SW 1271 (cell line): ENCODE data around the gene GLB1L.
A peak's percentile ranks its signal among the peaks of the same experiment; 100 is the strongest.

Experiments used
- DNase-seq, 2 experiments: peaks; one replicate each; lab custom pipeline; 2025; lab: John Stamatoyannopoulos, UW

Gene GLB1L

GRCh38 chr2:219223831-219224610 is 21.2 kb downstream of the GLB1L start:
- DNase-seq, result no peak

- no peak for DNase-seq
These were observed 23.2 kb downstream of the GLB1L start for GRCh38 chr2:219221957-219222518.

DNA sequence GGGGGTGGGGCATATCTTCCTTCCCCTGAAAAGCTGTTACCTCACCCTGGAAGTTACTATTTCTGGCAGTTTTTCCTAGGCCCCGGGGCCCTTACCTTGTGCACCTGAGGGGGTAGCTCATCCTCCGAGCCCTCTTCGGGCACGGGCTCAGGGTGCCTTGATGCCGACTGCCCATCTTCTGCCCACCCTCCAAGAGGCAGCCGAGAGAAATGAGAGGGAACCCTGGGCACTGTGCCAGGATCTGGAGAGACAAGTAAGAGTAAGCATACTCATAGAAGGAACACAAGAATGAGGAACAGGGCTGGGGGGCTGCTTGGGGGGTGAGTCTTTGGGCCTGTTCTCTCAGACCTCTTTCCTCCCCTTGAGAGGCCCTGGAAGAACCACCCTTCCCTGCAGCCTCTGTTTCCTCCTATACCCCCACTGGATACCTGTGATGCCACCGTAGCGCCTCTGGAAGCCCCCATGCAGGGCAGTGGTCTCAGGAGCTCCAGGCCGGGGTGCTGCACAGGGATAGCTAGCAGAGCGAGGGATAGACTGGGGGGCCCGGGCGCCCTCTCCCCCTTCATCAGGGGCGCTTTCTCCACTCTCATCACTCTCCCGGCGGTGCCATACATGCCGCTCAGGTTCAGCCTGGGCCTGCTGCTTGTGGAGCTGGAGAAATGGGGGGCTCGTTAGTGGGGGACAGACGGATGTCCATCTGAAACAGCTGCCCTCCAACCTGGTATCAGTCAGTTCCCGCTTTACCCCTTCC is 24.4 kb downstream of the GLB1L start:
- no peak for DNase-seq

- no peak for DNase-seq
These were observed 25.3 kb downstream of the GLB1L start for GRCh38 chr2:219219784-219220532.

DNA sequence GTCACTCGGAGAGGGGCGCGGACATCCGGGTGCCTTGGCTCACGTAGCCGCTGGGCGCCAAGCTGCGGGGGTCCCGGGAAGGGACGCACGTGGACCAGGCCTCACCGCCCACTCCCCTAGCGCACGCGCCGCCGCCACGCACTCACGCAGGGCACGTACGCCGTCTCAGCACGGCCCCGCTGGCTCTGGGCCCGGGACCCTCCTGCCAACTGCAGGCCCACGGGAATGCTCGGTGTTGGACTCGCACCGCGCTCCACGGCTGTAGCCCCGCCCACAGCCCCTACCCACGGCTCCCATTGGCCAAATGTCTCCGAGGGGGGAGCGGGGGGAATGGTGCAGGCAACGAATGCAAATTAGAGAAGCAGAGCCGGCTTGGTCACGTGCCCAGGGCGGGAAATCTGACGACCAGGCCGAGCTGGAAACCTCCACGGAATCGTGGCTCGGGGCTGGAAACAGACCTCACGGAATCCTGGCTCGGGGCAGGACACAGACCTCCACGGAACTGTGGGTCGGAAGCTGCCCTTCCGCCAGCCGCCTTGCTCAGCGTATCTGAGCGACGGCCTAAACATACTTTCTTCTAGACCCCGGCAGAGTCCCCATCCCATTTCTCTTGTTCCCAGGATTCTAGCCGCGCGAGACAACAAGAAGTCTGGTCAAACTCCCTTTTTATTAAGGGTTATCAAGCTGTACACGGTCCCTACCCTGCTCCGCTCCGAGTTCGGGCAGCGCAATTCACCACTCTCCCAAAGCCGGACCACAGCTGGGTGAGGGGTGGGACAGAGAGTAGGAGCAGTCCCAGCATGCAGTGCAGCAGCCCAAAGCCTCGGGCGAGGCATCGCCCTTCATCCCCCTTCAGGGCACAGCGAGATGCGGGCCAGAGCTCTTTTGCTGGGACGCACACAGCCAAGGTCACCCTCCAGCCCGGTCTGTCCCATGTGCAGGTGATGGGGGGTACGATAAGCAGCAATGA is 26.2 kb downstream of the GLB1L start, which contains the start of gene ABCB6:
Gene ABCB6 (minus strand): TSS at position 227 of the 970 bp plus-strand sequence. CDS start 285 bp downstream, outside the sequence.
- DNase-seq, result peak; percentile 86 to 89

DNA sequence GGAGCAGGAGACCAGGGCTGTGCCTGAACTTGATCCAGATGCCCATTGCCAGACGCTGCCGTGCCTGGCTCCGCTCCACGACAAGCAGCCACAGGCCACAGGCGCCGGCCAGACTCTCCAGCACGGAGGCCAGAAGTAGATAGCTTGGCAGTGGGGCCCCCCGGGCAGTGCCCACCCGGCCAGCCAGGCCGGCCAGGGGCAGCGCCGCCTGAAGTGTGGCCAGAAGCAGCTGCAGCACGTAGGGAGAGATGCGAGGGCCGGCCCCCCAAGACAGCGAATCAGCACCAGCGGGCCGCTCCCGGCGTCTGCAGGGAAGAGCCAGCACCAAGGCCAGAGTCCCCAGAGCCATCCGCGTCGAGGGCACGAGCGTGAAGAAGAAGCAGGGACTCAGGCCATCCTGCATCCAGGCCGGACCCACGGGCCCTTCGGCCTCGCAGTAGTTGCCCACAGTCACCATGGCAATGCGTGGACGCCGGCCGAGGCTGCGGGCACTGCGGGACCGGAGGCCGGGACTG is 27.0 kb downstream of the GLB1L start:
- peak; percentile 52 to 66 for DNase-seq

DNA sequence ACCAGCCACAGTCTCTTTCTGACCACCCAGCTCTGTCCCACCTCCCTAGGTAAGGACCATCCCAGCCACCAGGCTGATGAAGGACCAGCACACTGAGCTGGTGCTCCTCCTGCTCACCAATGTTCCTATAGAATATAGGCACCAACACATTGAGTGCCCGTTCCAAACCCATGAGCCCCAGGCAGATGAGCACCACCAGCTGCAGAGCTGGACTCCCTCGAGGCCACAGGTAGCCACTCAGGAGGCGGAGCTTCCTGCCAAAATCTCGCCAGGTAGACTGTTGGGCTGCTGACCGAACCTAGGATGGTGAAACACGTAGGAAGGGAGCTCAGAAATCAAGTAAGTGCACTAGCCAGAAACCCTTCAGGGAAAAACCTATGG is 28.7 kb downstream of the GLB1L start:
- no peak for DNase-seq

- no peak for DNase-seq
These were observed 29.2 kb downstream of the GLB1L start for GRCh38 chr2:219215871-219216534.

GRCh38 chr2:219214786-219215185 is 30.5 kb downstream of the GLB1L start:
- no peak for DNase-seq

DNA sequence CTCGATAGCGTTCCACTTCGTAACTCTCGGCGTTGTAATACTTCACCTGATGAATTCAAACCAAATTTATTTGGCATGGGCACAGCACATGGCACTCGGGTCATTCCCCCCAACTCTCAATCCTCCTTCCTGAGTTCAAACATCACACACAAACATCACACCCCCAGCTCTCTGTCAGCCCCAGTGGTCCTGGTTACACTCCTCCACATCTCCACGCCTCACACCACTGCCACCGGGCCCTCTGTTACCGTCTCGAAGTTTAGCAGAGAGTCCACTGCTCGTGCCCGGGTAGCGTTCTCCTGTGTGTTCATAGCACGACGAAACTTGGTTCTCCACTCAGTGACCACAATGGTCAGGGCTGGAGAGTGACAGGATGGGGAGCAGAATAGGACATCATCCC is 31.1 kb downstream of the GLB1L start:
- DNase-seq, result no peak

DNA sequence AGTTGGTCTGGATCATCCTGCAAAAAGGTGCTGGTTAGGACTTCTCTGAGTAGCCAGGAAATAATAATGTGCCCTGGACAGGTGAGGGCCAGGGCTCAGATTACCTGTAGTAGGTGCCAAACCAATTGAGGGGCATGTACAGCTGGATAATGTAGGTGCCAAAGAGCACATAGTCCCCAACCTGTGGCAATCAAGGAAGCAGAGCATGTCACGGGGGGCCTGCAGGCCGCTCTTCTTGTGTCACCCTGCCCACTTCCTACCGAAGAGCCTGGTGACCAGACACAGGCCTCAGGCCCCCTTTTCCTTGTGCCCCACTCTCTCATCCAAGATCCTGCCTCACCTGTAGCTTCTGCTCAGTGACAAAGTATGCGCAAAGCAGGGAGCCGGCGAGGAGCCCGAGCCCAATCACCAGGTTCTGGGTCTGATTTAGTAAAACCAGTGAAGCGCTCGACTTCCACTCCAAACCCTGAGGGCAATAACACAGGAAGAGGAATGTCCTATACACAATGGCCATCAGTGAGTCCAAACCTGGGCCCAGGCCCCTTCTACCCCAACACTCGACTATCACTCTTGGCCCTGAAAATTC is 31.7 kb downstream of the GLB1L start:
- DNase-seq, result no peak

GRCh38 chr2:219213026-219213415 is 32.2 kb downstream of the GLB1L start:
- no peak for DNase-seq

GRCh38 chr2:219210886-219211362 is 34.3 kb downstream of the GLB1L start:
- no peak for DNase-seq

GRCh38 chr2:219210196-219210885 is 34.9 kb downstream of the GLB1L start:
- no peak for DNase-seq

- no peak for DNase-seq
These were observed 35.7 kb downstream of the GLB1L start for GRCh38 chr2:219209236-219210195.

- DNase-seq, result no peak
These were observed 37.1 kb downstream of the GLB1L start for GRCh38 chr2:219207884-219208740.
